ENCODE results near the gene PRR7. TPM values are rescaled to one million over a fixed set of nuclear protein-coding genes. Genes with fewer than 3 reads are reported as not detected.

The PRR7 gene
- total and polyA plus RNA-seq, 2 experiments from 2014 or later = 4.8 to 11.7 TPM

GRCh38 chr5:177438468-177438867 lies 8.1 kb upstream of the PRR7 start:
- no peaks in the 10 kb centered on the region for H3K4me1 ChIP-seq (ENCODE audit: insufficient read depth)
- H3K79me2 ChIP-seq = no peaks in the 10 kb centered on the region
- H3K4me3 ChIP-seq = no peak overlapping the region
- no peaks in the 10 kb centered on the region for H3K9me2 ChIP-seq (replicated peaks; ENCODE audit: insufficient read depth)
- DNase-seq (ENCODE audit: low spot score) = no peak
- H4K20me1 ChIP-seq (ENCODE audit: insufficient read depth, poor library complexity, severe bottlenecking) = no peaks in the 10 kb centered on the region
- no peak overlapping the region for H3K4me2 ChIP-seq
- no peaks in the 10 kb centered on the region for H3K36me3 ChIP-seq (replicated peaks; ENCODE audit: insufficient read depth, low read depth)
- no peaks in the 10 kb centered on the region for H3K9me3 ChIP-seq (ENCODE audit: low read depth)
- no peak overlapping the region for H3K27ac ChIP-seq
- no peak overlapping the region for H2AFZ ChIP-seq
- no peaks in the 10 kb centered on the region for H3K27me3 ChIP-seq
- TF ChIP-seq EZH2 (IDR thresholded peaks at IDR 0.05; ENCODE audit: borderline replicate concordance) (no peak), EZH2phosphoT487 (IDR thresholded peaks at IDR 0.05; ENCODE audit: low read depth, severe bottlenecking, unreplicated experiment) (no peak), CTCF (IDR thresholded peaks at IDR 0.05; ENCODE audit: poor library complexity) (no peak)
- 98% methylated on average over 10 of the region's 10 CpGs for WGBS (ENCODE audit: low lambda C conversion rate, missing lambda C conversion rate)

- Histone ChIP-seq H4K20me1 (ENCODE audit: insufficient read depth, poor library complexity, severe bottlenecking) (no peaks in the 10 kb centered on the region), H3K9me2 (replicated peaks; ENCODE audit: insufficient read depth) (no peaks in the 10 kb centered on the region), H3K9me3 (ENCODE audit: low read depth) (no peaks in the 10 kb centered on the region), H3K4me3 (no peak overlapping the region), H3K79me2 (no peaks in the 10 kb centered on the region), H3K4me2 (no peak overlapping the region), H3K4me1 (ENCODE audit: insufficient read depth) (no peaks in the 10 kb centered on the region), H3K27ac (no peak overlapping the region), H3K27me3 (no peaks in the 10 kb centered on the region), H3K36me3 (replicated peaks; ENCODE audit: insufficient read depth, low read depth) (no peaks in the 10 kb centered on the region), H2AFZ (no peak overlapping the region)
- WGBS (ENCODE audit: low lambda C conversion rate, missing lambda C conversion rate) = 99% methylated on average over 4 of the region's 4 CpGs
- no peak for DNase-seq (ENCODE audit: low spot score)
- no peak for TF ChIP-seq EZH2phosphoT487 (IDR thresholded peaks at IDR 0.05; ENCODE audit: low read depth, severe bottlenecking, unreplicated experiment)
Measured at GRCh38 chr5:177439518-177440053, 7.0 kb upstream of the PRR7 start.

GRCh38 chr5:177440211-177440989 lies 6.2 kb upstream of the PRR7 start:
- Histone ChIP-seq H3K79me2 (no peaks in the 10 kb centered on the region), H3K9me2 (replicated peaks; ENCODE audit: insufficient read depth) (no peaks in the 10 kb centered on the region), H3K27ac (no peak overlapping the region), H3K4me1 (ENCODE audit: insufficient read depth) (no peaks in the 10 kb centered on the region), H3K27me3 (no peaks in the 10 kb centered on the region), H3K4me2 (no peak overlapping the region), H4K20me1 (ENCODE audit: insufficient read depth, poor library complexity, severe bottlenecking) (no peaks in the 10 kb centered on the region), H3K4me3 (no peak overlapping the region), H2AFZ (no peak overlapping the region), H3K9me3 (ENCODE audit: low read depth) (no peaks in the 10 kb centered on the region), H3K36me3 (replicated peaks; ENCODE audit: insufficient read depth, low read depth) (no peaks in the 10 kb centered on the region)
- no peak for DNase-seq (ENCODE audit: low spot score)
- TF ChIP-seq EZH2phosphoT487 (IDR thresholded peaks at IDR 0.05; ENCODE audit: low read depth, severe bottlenecking, unreplicated experiment) (no peak), CTCF (IDR thresholded peaks at IDR 0.05; ENCODE audit: poor library complexity) (no peak), EZH2 (IDR thresholded peaks at IDR 0.05; ENCODE audit: borderline replicate concordance) (no peak)
- WGBS (ENCODE audit: low lambda C conversion rate, missing lambda C conversion rate) = 93% methylated on average over 24 of the region's 24 CpGs

GRCh38 chr5:177440990-177441780 lies 5.4 kb upstream of the PRR7 start:
- Histone ChIP-seq H4K20me1 (ENCODE audit: insufficient read depth, poor library complexity, severe bottlenecking) (no peaks in the 10 kb centered on the region), H2AFZ (no peak overlapping the region), H3K4me3 (no peak overlapping the region), H3K9me2 (replicated peaks; ENCODE audit: insufficient read depth) (no peaks in the 10 kb centered on the region), H3K27ac (no peak overlapping the region), H3K36me3 (replicated peaks; ENCODE audit: insufficient read depth, low read depth) (no peaks in the 10 kb centered on the region), H3K4me2 (no peak overlapping the region), H3K27me3 (peaks cover 3% of the 10 kb centered on the region), H3K79me2 (no peaks in the 10 kb centered on the region), H3K9me3 (ENCODE audit: low read depth) (no peaks in the 10 kb centered on the region), H3K4me1 (ENCODE audit: insufficient read depth) (peaks cover 4% of the 10 kb centered on the region)
- TF ChIP-seq EZH2phosphoT487 (IDR thresholded peaks at IDR 0.05; ENCODE audit: low read depth, severe bottlenecking, unreplicated experiment) = no peak
- no peak for TF ChIP-seq EZH2 (IDR thresholded peaks at IDR 0.05; ENCODE audit: borderline replicate concordance)
- no peak for TF ChIP-seq CTCF (IDR thresholded peaks at IDR 0.05; ENCODE audit: poor library complexity)
- 95% methylated on average over 18 of the region's 26 CpGs for WGBS (ENCODE audit: low lambda C conversion rate, missing lambda C conversion rate)
- no peak for DNase-seq (ENCODE audit: low spot score)

All from hepatocyte (in vitro differentiated cells).